Placental pericyte (primary cell): ENCODE results near the gene RFK. TPM values are rescaled to one million over a fixed set of nuclear protein-coding genes. Genes with fewer than 3 reads are reported as not detected.

ENCODE experiments used
- total RNA-seq: library from RNA; depleted of rRNA; stranded (reverse); fragments of >200 nt; gene quantifications from 2 replicates; pipeline ENCODE4 v1.2.3, GENCODE V29; 2012

Gene RFK
- 16.9 and 29.5 TPM in 2 replicates for total RNA-seq

GRCh38 chr9:76394195-76394959, at the start of gene RFK:
RFK (minus strand) TSS chr9:76394426; CDS start chr9:76394171, 255 bp downstream.

Other genes with a start within 250 kb of the RFK start
- 0.44 and 2.9 TPM in 2 replicates for gene GCNT1, start 64.8 kb upstream of the RFK start, total RNA-seq